GM12891 (cell line): ENCODE results near the gene SRP68.

ENCODE experiments used
- PAX5 ChIP-seq: IDR thresholded peaks from 2 replicates; pipeline ENCODE4 v1.6.1; 2011; ENCODE audit warnings: low read length, moderate library complexity, mild to moderate bottlenecking; ENCODE audit not compliant: insufficient read depth, severe bottlenecking
- POLR2A ChIP-seq: IDR thresholded peaks from 2 replicates; pipeline ENCODE4 v1.6.1; 2011; ENCODE audit warnings: low read depth, low read length, control low read depth
- POLR2AphosphoS5 ChIP-seq: IDR thresholded peaks from 2 replicates; pipeline ENCODE4 v1.6.1; 2011; ENCODE audit warnings: low read depth, low read length, control low read depth
- POU2F2 ChIP-seq: IDR thresholded peaks from 2 replicates; pipeline ENCODE4 v1.6.1; 2011; ENCODE audit warnings: low read depth, mild to moderate bottlenecking, control low read depth, low read length, moderate library complexity
- SPI1 ChIP-seq: IDR thresholded peaks from 2 replicates; pipeline ENCODE4 v1.6.1; 2011; ENCODE audit warnings: low read depth, low read length, control low read depth
- TAF1 ChIP-seq: IDR thresholded peaks from 2 replicates; pipeline ENCODE4 v1.6.1; 2011; ENCODE audit warnings: low read depth, low read length, control low read depth

DNA sequence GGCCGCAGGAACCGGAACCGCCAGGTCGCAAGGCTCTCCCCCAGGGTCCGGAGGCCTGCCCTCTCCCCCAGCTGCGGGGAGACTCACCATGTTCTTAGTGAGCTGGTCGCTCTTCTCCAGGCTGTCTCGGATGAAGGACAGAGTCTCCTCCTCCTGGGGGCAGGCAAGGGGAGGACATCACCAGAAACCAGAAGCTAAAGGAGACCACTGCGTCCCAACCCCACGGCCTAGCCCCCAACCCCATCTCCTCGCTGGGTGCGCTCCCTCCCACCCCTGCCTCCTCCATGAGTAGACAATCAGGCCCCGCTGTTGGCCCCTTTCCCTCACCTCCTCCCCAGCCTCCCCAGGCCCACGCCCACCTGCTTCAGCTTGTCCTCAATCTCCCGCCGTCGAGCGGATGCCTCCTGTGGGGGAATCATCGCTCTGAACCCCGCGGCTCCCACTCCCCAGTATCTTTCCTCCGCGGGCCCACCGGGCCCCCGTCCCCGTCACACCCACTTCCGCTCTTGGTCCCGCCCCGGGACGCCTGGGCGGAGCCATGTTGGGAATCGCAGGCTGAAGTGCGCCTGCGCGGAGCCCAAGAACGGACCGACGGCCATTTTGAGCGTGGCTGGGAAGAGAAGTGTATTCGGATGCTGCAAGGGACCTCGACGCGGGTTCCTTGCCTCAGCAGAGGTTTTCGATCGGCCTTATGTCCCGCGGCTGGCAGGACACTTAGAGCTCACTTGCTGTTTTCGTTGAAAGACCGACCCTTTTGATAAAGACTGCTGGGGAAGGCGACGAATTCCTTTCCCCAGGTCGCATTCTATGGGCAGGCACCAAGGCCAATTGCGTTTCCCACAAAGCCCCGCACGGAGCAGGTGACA is 31.2 kb upstream of the SRP68 start, which contains the start of gene EXOC7:
- TF ChIP-seq TAF1: peak; percentile 69
- TF ChIP-seq POLR2A: peak; percentile 85
- peak; percentile 86 for TF ChIP-seq SPI1
- TF ChIP-seq POLR2AphosphoS5: peak; percentile 89
- no peak for TF ChIP-seq PAX5
- no peak; the same call in 1 of the 2 replicates for TF ChIP-seq POU2F2
